ENCODE data around the gene NELL1.
A peak's percentile ranks its signal among the peaks of the same experiment; 100 is the strongest.

The NELL1 gene

DNA sequence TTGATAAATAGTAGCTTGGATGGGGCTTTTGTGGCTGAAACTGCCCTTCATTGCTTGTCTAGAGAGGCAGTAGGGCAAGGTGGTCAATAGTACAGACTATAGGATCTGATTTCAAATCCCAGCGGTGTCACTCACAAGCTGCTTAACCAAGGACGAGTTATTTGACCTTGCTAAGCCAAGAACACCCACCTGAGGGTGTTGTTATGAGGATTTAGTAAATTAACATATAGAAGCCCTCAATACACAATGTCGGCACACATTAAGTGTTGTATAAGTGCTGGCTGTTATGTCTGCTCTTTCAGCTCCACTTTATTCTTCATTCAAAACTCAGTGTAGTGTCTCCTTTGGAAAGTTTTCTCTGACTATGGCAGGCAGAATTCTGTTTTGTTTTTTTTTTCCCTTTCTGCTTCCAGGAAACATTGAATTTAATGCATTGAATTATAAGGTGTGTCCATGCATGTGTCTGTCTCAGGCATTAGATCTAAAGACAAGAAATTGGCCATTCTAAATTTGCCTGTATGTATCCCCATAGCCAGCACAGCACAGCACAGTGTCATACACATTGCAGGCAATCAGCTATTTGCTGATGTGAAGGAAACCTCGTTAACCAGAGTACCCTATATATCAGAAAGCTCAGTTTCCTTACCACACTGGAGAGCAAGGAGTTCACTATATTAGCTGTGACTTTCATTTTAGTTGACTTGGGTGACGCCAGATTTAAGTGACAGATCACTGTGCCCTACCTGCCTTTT lies 212.1 kb downstream of the NELL1 start:
- H3K4me2 ChIP-seq, result no peak overlapping the region
- no peak overlapping the region for H3K9ac ChIP-seq

DNA sequence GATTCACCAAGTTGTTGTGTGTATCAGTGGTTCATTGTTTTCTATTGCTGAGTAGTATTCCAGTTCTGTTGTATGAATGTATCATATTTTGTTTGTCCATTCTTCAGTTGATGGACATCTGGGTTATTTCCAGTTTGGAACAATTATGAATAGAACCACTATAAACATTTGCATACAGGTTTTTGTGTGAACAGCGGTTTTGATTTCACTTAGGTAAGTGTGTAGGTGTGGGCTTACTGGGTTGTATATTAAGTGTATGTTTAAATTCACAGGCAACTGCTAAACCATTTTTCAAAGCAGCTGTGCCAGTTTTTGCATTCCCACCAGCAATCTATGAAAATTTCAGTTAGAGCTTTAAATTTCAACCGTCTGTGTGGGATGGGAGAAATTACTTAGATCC lies 217.8 kb downstream of the NELL1 start:
- H3K27me3 ChIP-seq, result no peaks in the 10 kb centered on the region
- peaks cover 5% of the 10 kb centered on the region; the same call in 1 of the 2 replicates for H3K36me3 ChIP-seq
- H3K9ac ChIP-seq, result no peak overlapping the region
- TF ChIP-seq Cebpa-rat (IDR thresholded peaks at IDR 0.05), result no peak
- H3K4me1 ChIP-seq, result no peaks in the 10 kb centered on the region
- no peak overlapping the region for H3K4me3 ChIP-seq
- no peaks in the 10 kb centered on the region for H4K20me1 ChIP-seq
- H3K4me2 ChIP-seq, result no peak overlapping the region
- no peak overlapping the region for H3K27ac ChIP-seq
- H3K9me3 ChIP-seq, result no peaks in the 10 kb centered on the region

More for the DNA sequence above, 212.1 kb downstream of the NELL1 start:
- Histone ChIP-seq H3K36me3 (no peaks in the 10 kb centered on the region), H4K20me1 (no peaks in the 10 kb centered on the region), H3K27me3 (no peaks in the 10 kb centered on the region), H3K4me3 (no peak overlapping the region), H3K4me1 (no peaks in the 10 kb centered on the region), H3K27ac (no peak overlapping the region), H3K9me3 (no peaks in the 10 kb centered on the region)
- no peak for TF ChIP-seq Cebpa-rat (IDR thresholded peaks at IDR 0.05)

DNA sequence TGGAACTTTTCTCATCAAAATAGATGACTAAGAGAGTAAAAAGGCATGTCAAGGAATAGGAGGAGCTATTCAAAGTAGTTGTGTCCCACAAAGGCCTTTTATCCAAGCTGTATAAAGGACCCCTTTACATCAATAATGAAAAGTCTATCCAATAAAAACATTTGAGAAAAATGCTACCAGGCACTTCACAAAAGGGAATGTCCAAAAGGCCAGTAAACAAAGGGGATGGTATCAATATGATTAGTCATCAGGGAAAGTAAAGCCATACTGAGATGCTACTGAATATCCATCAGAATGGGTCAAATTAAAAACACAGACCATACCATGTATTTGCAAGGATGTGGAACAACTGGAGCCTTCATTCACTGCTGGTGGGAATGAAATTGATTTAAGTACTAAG lies 224.9 kb downstream of the NELL1 start:
- Histone ChIP-seq H4K20me1 (no peaks in the 10 kb centered on the region), H3K4me1 (no peaks in the 10 kb centered on the region), H3K4me2 (no peak overlapping the region), H3K9me3 (no peaks in the 10 kb centered on the region), H3K9ac (no peak overlapping the region), H3K27me3 (no peaks in the 10 kb centered on the region), H3K36me3 (peaks cover 5% of the 10 kb centered on the region; the same call in 1 of the 2 replicates), H3K4me3 (no peak overlapping the region), H3K27ac (no peak overlapping the region)
- TF ChIP-seq Cebpa-rat (IDR thresholded peaks at IDR 0.05), result no peak

DNA sequence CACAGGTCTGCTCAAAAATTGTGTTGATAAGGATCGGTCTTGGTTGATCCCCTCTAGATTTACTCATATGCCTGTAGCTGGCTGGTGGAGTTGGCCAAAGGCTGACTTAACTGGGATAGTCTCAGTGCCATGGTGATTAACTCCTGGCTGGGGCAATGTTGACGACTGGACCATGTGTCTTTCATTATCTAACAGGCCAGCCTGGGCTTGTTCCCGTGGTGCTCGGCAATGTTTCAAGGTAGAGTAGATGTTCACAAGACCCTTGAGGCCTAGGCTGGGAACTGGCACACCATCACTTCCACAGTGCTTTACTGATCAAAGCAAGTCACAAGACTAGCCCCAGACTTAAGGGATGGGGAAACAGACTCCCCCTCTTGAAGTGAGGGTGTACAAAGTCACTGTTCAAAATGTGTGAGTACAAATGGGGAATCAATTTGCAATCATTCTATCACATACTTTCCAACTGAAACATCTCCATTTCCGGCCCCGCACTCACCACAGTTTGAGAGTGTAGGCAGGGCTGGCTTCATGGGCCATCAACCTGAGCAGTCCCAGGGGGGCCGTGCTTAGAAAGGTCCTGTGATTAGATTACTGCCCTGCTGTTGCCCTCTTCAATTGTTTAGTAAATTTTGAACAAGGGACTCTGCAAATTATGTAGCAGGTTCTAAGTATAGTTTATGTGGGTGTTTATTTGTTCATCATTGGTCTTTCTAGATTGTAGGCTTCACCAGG lies 240.8 kb downstream of the NELL1 start:
- TF ChIP-seq Cebpa-rat (IDR thresholded peaks at IDR 0.05), result no peak
- Histone ChIP-seq H4K20me1 (no peaks in the 10 kb centered on the region), H3K27me3 (no peaks in the 10 kb centered on the region), H3K27ac (peak overlapping the region; percentile 23; the same call in 1 of the 2 replicates), H3K4me1 (peaks cover 15% of the 10 kb centered on the region), H3K4me2 (peak overlapping the region; percentile 64), H3K36me3 (no peaks in the 10 kb centered on the region), H3K9ac (no peak overlapping the region), H3K9me3 (no peaks in the 10 kb centered on the region), H3K4me3 (no peak overlapping the region)

DNA sequence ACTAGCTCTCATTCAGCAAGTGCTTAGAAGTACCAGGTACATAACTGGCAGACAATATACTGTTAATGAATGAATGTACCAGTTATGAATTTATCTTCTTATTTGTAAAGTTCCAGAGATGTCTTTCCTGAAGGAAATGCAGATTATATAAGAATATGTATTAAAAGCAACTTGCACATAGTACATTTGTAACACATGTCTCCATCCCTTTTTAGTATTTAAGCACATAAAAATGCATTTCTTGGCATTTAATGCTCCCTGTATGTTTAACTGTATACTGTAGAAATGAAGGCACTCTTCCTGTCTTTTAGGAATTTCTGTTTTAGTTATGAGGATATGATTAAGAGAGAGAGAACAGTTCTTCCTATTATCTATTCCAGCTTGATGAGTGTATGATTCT lies 241.3 kb downstream of the NELL1 start:
- H3K4me1 ChIP-seq, result peaks cover 15% of the 10 kb centered on the region
- no peak overlapping the region for H3K4me3 ChIP-seq
- H4K20me1 ChIP-seq, result no peaks in the 10 kb centered on the region
- no peaks in the 10 kb centered on the region for H3K27me3 ChIP-seq
- no peaks in the 10 kb centered on the region for H3K9me3 ChIP-seq
- no peak for TF ChIP-seq Cebpa-rat (IDR thresholded peaks at IDR 0.05)
- no peak overlapping the region for H3K27ac ChIP-seq
- no peak overlapping the region for H3K9ac ChIP-seq
- no peaks in the 10 kb centered on the region for H3K36me3 ChIP-seq
- H3K4me2 ChIP-seq, result peak overlapping the region; percentile 64

- Histone ChIP-seq H3K4me2 (no peak overlapping the region), H3K27ac (no peak overlapping the region), H4K20me1 (no peaks in the 10 kb centered on the region), H3K27me3 (no peaks in the 10 kb centered on the region), H3K4me3 (no peak overlapping the region), H3K36me3 (no peaks in the 10 kb centered on the region), H3K4me1 (peaks cover 15% of the 10 kb centered on the region), H3K9me3 (no peaks in the 10 kb centered on the region), H3K9ac (no peak overlapping the region)
- no peak for TF ChIP-seq Cebpa-rat (IDR thresholded peaks at IDR 0.05)
These were observed 242.9 kb downstream of the NELL1 start for GRCh38 chr11:20912065-20912821.

DNA sequence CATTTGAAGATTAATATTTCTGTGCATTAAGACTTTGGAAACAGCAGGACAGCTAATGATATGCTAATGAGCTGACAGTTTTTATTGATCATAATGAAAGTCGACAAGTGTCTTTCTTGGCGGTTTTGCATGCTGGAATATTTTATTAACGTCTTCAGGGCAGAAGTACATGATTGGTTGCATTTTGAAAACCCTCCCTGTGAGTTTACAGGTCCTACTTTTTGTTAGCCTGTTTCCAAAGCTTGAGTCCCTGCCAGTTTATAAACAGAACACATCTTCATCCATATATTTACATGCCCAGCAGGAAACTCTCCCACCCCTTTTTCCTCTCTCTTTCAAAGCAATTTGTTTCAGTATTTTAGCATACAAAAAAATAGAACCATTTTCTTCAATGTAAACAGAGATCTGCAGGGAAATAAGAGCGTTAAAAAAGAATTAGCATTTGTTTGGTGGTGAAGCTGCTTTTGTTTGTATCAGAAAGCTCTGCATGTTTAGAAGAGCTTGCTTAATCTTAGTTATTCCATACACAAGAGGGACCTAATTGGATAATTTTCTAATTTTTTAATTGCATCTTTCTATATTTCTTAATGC lies 243.6 kb downstream of the NELL1 start:
- H3K4me2 ChIP-seq, result no peak overlapping the region

DNA sequence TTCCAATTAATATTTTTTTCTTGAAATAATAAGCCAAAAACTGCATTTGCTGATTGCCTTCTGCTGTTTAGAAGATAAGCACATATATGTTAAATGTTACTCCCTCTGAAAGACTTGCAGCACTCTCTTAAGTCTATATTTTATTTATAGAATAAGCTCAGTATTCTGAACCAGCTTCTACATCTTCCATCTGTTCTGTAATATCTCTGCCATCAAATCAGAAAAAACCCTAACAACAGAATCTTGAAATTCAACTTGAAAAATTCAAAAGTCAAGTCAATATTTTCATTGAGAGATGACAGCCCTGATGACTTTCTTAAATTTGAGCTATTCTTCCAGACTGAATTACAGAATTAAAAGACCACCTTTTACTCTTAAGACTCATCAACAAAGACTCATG lies 247.9 kb downstream of the NELL1 start:
- H3K27ac ChIP-seq, result no peak overlapping the region
- H3K27me3 ChIP-seq, result no peaks in the 10 kb centered on the region
- no peaks in the 10 kb centered on the region for H3K36me3 ChIP-seq
- no peak for TF ChIP-seq Cebpa-rat (IDR thresholded peaks at IDR 0.05)
- no peaks in the 10 kb centered on the region for H3K4me1 ChIP-seq
- H3K9ac ChIP-seq, result no peak overlapping the region
- H3K4me2 ChIP-seq, result no peak overlapping the region
- no peak overlapping the region for H3K4me3 ChIP-seq
- no peaks in the 10 kb centered on the region for H3K9me3 ChIP-seq
- H4K20me1 ChIP-seq, result no peaks in the 10 kb centered on the region

More for the DNA sequence above, 243.6 kb downstream of the NELL1 start:
- no peak for TF ChIP-seq Cebpa-rat (IDR thresholded peaks at IDR 0.05)
- H3K9me3 ChIP-seq, result no peaks in the 10 kb centered on the region
- no peak overlapping the region for H3K4me3 ChIP-seq
- H3K36me3 ChIP-seq, result no peaks in the 10 kb centered on the region
- no peak overlapping the region for H3K27ac ChIP-seq
- H4K20me1 ChIP-seq, result no peaks in the 10 kb centered on the region
- H3K27me3 ChIP-seq, result no peaks in the 10 kb centered on the region
- no peak overlapping the region for H3K9ac ChIP-seq
- peaks cover 15% of the 10 kb centered on the region for H3K4me1 ChIP-seq

- no peaks in the 10 kb centered on the region for H3K4me1 ChIP-seq
- no peak overlapping the region for H3K27ac ChIP-seq
- no peak overlapping the region for H3K4me3 ChIP-seq
- H3K36me3 ChIP-seq, result no peaks in the 10 kb centered on the region
- H3K27me3 ChIP-seq, result no peaks in the 10 kb centered on the region
- no peak overlapping the region for H3K9ac ChIP-seq
- H3K9me3 ChIP-seq, result no peaks in the 10 kb centered on the region
- H3K4me2 ChIP-seq, result no peak overlapping the region
- no peak for TF ChIP-seq Cebpa-rat (IDR thresholded peaks at IDR 0.05)
- no peaks in the 10 kb centered on the region for H4K20me1 ChIP-seq
These were observed 257.6 kb downstream of the NELL1 start for GRCh38 chr11:20926799-20927540.
